Measurements from ENCODE around the gene CNTD1.

- TF ChIP-seq CTCF (conservative IDR thresholded peaks at IDR 0.05) (no peak), EZH2 (IDR thresholded peaks at IDR 0.05; ENCODE audit: low read depth) (no peak)
These were observed 47.8 kb upstream of the CNTD1 start for GRCh38 chr17:42750739-42751344.

All from PC-9 (cell line).